ENCODE data around the gene ZBTB48. TPM values are rescaled to one million over a fixed set of nuclear protein-coding genes. Genes with fewer than 3 reads are reported as not detected.
A peak's percentile ranks its signal among the peaks of the same experiment; 100 is the strongest.
"Not testable (repeated sequence)": the region's sequence is repeated elsewhere in the genome, so short reads cannot be mapped to it uniquely, and the experiment has no call there.

Gene ZBTB48
- total RNA-seq, 2 experiments from 2014 or later: 15.0 to 18.3 TPM

DNA sequence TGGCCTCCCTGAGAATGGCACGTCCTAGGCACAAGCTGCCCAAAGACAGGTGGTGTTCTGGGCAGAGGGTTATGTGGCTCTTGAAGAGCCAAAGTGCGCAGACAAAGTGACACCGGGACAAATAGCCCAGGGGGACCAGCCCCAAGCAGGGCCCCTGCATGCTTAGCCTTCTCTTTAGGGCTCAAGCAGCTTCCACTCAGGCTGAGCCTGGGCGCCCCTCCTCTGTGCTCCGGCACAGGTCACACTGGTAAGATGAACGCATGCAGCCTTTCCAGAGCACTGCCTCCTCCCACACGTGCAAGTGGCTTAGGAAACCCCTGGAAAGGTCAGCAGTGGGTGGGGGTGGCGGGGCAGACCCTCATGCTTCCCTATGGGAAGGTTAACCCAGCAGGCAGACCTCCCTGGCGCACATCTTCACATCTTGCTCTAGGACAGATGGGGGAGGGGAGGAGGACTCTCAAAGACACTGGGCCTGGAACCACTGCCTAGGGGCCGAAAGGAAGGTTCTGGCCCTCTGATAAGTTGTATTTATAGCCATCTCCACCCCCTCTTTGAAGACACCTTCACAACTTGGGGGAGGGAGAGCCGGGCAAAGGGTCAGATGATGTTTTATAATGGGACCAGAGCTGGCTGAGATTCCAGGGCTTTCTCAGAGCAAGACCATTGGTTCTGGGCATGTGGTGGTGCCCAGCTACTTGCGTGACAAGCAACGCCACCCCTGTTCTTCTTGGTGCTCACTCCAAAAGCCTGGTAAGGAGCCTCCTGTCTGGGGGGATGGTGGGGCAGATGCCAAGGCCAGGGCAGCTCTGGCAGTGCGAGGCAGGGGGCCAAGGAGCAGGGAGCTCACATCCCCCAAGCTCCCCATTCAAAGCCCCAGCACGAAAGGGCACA is 17.3 kb downstream of the ZBTB48 start:
- H3K27ac Mint-ChIP-seq: no peak overlapping the region
- DNase-seq: no peak
- H3K36me3 Mint-ChIP-seq (ENCODE audit: low read depth): peaks cover 46% of the 10 kb centered on the region
- no peaks in the 10 kb centered on the region for H3K9me3 Mint-ChIP-seq
- H3K27me3 Mint-ChIP-seq (ENCODE audit: low read depth): no peaks in the 10 kb centered on the region
- no peak overlapping the region for H3K4me3 Mint-ChIP-seq
- intact Hi-C loops (cut with micrococcal nuclease): no loop called here
- CTCF ChIA-PET: no interaction called here
- peaks cover 46% of the 10 kb centered on the region for H3K4me1 Mint-ChIP-seq (ENCODE audit: low read depth)

DNA sequence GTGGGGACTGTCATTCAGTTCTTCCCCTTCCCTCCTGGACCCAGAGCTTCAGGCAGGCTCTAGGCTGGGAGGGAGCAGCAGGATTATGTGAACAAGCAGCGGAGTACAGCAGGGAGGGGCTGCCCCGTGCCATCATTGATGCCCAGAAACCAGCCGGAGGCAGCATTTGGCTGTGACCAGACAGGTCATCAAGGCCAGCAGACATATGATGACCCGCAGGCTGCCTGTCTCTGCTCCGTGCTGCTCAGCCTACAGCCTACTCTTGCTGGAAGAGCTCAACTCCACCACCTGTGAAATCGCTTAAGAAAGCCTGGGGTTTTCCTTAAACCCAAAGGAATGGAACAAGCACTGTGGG is 18.0 kb downstream of the ZBTB48 start:
- Mint-ChIP-seq H3K36me3 (ENCODE audit: low read depth) (peaks cover 46% of the 10 kb centered on the region), H3K4me3 (no peak overlapping the region), H3K9me3 (no peaks in the 10 kb centered on the region), H3K27ac (peak overlapping the region; percentile 36), H3K4me1 (ENCODE audit: low read depth) (peaks cover 46% of the 10 kb centered on the region), H3K27me3 (ENCODE audit: low read depth) (no peaks in the 10 kb centered on the region)
- no peak for DNase-seq
- CTCF ChIA-PET: no interaction called here
- intact Hi-C loops (cut with micrococcal nuclease): no loop called here

DNA sequence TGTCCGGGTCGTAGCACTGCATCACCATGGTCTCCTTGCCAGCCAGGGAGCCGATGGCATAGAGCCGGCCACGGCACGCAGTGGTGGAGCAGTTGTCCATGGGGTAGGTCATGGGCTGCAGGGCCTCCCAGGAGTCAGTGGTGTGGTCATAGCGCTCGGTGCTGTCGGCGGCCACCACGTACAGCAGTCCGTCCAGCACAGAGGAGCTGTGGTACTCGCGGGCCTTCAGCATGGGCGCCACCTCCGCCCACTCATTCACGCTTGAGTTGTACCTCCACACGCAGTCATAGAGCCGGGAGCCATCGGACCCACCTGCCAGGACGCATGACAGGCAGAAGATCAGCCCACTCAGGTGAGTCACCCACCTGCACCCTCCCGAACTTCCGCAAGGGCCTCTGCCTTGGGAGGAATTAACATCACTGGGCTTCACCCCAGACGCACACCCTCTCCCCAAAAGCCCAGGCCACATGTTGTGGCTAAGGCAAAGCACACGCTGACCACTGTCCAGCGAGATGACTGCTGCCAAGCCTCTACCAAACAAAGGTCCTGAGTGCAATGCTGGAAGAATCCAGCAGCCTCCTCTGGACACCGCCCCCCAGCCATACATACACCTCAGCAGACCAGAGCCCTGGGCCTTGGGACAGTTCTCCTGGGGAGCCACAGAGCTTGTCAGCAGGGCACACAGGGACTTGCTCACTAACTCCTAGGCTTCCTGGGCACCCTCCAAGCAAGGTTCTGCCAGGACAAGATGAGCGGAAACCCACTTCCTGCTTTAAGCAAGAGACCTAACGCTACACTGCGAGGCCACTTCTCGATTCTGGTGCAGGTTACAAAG is 19.6 kb downstream of the ZBTB48 start:
- H3K9me3 Mint-ChIP-seq: no peaks in the 10 kb centered on the region
- peak overlapping the region; percentile 95 for H3K27ac Mint-ChIP-seq
- DNase-seq: peak; percentile 74
- H3K4me3 Mint-ChIP-seq: peak overlapping the region; percentile 97
- no peaks in the 10 kb centered on the region for H3K27me3 Mint-ChIP-seq (ENCODE audit: low read depth)
- CTCF ChIA-PET: interaction anchor here (1.2 to 2.4 kb wide), 4 partner anchors 10 to 108 kb away, joined by 4 to 7 read pairs (median 6); partner anchors contain the start of genes NOL9 and PLEKHG5
- intact Hi-C loops (cut with micrococcal nuclease): no loop called here
- peaks cover 52% of the 10 kb centered on the region for H3K4me1 Mint-ChIP-seq (ENCODE audit: low read depth)
- H3K36me3 Mint-ChIP-seq (ENCODE audit: low read depth): peaks cover 41% of the 10 kb centered on the region

DNA sequence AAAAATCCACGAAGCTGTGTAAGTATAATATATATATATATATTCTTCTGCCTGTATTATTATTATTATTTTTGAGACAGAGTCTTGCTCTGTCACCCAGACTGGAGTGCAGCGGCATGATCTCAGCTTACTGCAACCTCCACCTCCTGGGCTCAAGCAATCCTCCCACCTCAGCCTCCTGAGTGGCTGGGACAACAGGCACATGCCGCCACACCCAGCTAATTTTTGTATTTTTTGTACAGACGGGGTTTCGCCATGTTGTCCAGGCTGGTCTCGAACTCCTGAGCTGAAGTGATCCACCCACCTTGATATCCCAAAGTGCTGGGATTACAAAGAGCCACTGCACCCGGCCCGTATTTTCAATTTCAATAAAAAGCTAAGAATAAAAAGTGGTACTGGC is 20.2 kb downstream of the ZBTB48 start:
- Mint-ChIP-seq H3K36me3 (ENCODE audit: low read depth) (peaks cover 39% of the 10 kb centered on the region), H3K4me3 (peak overlapping the region; percentile 97), H3K27ac (peak overlapping the region; percentile 95), H3K4me1 (ENCODE audit: low read depth) (peaks cover 52% of the 10 kb centered on the region)
- not testable (repeated sequence) for H3K27me3 Mint-ChIP-seq (ENCODE audit: low read depth); DNase-seq; H3K9me3 Mint-ChIP-seq
- CTCF ChIA-PET: interaction anchor here (1.0 to 2.4 kb wide), 6 partner anchors 11 to 109 kb away, joined by 3 to 7 read pairs (median 4); partner anchors contain the start of genes NOL9 and PLEKHG5
- intact Hi-C loops (cut with micrococcal nuclease): loop anchor here (2.0 to 5.0 kb wide), 4 partner anchors 102 to 403 kb away; partner anchors contain the start of genes DNAJC11, PLEKHG5 and RPL22

DNA sequence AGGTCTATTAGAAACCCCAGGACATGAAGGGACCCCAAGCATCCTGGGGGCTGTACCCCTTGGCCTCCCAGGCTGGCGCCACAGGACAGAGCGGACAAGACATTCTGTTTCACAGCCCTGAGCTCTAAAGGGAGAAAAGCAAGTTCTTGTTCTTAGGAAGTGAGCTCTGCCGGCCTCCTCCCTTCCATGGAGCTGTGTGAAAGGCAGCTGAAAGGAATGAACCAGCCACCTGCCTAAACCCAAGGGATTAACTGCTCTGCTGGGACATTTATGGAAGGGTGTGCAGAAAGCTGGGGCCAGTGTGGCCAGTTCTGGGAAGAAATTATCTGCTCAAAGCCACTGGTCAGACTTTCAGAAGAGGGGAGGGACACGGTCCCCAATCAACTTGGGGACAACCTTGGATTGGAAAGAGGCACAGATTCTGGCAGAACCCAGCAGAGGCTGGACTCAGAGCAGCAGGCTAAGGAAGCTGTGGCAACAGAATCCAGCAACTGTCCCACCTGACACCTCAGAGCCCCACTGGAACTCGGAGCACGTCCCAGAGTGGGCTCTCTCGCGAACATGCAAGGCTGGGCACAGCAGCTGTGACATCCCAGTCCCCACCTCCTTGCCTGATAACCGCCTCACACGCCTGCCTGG is 20.7 kb downstream of the ZBTB48 start:
- CTCF ChIA-PET: interaction anchor here (1.0 to 2.4 kb wide), 6 partner anchors 11 to 110 kb away, joined by 3 to 7 read pairs (median 4); partner anchors contain the start of genes NOL9 and PLEKHG5
- no peak for DNase-seq
- Mint-ChIP-seq H3K36me3 (ENCODE audit: low read depth) (peaks cover 35% of the 10 kb centered on the region), H3K4me1 (ENCODE audit: low read depth) (peaks cover 52% of the 10 kb centered on the region), H3K4me3 (peak overlapping the region; percentile 97), H3K9me3 (no peaks in the 10 kb centered on the region), H3K27ac (peak overlapping the region; percentile 95), H3K27me3 (ENCODE audit: low read depth) (no peaks in the 10 kb centered on the region)
- intact Hi-C loops (cut with micrococcal nuclease): loop anchor here (1.0 to 5.0 kb wide), 10 partner anchors 13 to 403 kb away; partner anchors contain the start of genes CAMTA1, DNAJC11, NOL9 and PHF13

DNA sequence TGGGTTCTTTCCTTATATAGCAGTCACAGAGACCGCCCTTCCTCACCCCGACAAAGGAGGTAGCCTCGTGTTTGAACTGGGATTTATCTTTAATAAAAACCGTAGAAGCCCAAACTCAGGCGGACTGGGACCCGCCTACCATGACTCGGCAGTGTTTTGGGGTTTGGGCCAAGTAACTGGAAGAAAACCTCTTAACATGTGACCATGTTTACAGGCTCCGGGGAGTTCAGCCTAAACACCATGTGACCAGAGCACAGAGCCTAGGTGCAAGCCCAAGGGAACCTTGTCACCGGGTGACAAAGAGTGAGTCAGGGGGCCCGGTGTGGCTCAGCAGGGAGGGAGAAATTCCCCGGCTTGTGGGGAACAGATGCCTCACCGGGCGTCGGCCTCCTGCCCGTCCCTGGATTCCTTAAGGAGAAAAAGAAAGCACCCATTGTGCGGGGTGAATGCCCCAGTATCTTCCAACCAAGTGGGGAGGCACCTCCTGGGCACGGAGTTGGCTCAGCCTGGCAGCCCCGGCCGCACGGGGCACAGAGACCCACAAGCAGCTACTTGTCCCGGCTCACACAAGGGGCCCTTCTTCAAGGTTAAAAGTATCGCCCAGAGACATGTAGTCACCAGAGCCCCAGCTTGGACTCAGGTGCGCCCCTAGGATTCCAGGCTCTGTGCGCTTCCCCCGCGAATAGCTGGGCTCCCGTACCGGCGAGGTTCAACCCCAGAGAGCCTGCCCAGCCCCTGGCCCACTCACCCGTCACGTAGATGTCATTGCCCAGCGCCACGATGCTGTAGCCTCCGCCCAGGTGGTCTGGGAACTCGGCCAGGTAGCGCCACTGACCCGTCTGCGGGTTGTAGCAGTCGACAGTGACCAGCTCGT is 21.5 kb downstream of the ZBTB48 start:
- CTCF ChIA-PET: interaction anchor here (0.6 to 2.4 kb wide), 9 partner anchors 11 to 118 kb away, joined by 3 to 7 read pairs (median 3); partner anchors contain the start of genes NOL9 and THAP3
- Mint-ChIP-seq H3K9me3 (no peaks in the 10 kb centered on the region), H3K4me3 (peak overlapping the region; percentile 97), H3K27me3 (ENCODE audit: low read depth) (no peaks in the 10 kb centered on the region), H3K27ac (peak overlapping the region; percentile 95), H3K4me1 (ENCODE audit: low read depth) (peaks cover 44% of the 10 kb centered on the region), H3K36me3 (ENCODE audit: low read depth) (peaks cover 28% of the 10 kb centered on the region)
- intact Hi-C loops (cut with micrococcal nuclease): loop anchor here (1.0 to 5.0 kb wide), 10 partner anchors 12 to 404 kb away; partner anchors contain the start of genes CAMTA1, DNAJC11, NOL9 and PHF13
- peak; percentile 96 for DNase-seq

DNA sequence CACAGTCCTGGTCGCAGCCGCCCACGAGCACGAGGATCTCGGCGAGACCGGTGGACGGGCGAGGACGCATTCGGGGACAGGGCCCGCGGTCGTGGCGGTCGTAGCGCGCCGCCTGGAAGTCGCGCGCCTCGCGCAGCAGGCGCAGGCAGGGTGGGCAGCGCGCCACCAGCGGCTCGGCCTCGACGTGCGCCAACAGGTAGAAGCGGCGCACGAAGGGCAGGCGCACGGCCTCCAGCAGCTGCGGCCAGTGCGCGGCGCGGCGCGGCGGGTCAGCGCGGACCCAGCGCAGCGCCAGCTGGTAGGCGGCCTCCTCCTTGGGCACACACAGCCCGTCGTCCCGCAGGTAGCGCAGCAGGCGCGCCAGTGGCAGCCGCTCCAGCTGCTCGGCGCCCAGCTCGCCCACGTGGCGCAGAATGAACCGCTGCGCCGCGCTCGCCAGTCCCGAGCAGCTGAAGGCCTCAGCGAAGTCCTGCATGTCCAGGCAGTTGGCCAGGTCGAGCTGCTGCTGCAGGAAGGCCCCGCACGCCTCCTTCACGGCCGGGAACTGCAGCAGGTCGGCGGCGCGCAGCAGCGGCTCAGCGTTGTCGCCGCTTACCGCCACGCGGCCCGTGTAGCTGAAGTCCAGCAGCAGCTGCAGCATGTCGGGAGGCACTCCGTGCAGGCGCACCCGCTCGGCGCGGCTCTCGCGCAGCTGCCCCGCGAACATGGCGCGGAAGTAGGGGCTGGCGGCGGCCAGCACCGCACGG is 22.3 kb downstream of the ZBTB48 start:
- peak overlapping the region; percentile 95 for H3K27ac Mint-ChIP-seq
- CTCF ChIA-PET: interaction anchor here (0.5 to 1.2 kb wide), 7 partner anchors 10 to 117 kb away, joined by 3 read pairs; partner anchors contain the start of gene THAP3

DNA sequence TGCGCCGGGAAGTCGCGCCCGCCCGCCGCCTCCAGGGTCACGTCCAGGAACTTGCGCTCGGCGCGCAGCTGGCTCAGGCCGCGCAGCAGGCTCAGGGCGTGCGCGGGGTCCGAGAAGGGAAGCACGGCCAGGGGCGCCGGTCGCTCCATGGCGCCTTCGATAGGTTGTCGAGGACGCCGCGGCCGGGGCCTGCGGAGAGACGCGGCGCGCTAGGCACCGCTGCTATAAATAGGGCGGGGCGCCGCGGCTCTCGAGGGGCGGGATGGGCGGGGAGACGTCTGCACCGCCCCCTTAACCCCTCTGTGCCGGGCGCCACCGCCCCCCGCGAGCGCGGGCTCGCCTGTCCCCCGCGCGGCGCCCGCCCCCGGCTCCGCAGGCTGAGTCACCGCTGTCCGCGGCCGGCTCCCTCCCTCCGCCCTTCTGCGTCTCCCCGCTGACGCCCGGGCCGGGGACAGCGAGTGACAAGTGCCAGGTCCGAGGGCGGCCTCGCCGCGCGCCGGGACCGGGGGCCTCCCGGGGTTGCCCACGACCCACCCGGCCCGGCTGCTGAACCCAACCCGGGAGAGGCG is 23.0 kb downstream of the ZBTB48 start, which contains the start of gene KLHL21:
TSS of gene KLHL21 (minus strand) at position 201 of the 569 bp plus-strand sequence. CDS start at position 149, 52 bp downstream.
- Mint-ChIP-seq H3K36me3 (ENCODE audit: low read depth) (peaks cover 22% of the 10 kb centered on the region), H3K27ac (peak within 1 kb of the TSS; percentile 96), H3K9me3 (no peaks in the 10 kb centered on the region), H3K4me3 (peak within 1 kb of the TSS; percentile 97), H3K27me3 (ENCODE audit: low read depth) (no peaks in the 10 kb centered on the region), H3K4me1 (ENCODE audit: low read depth) (peaks cover 35% of the 10 kb centered on the region)
- peak; percentile 81 for DNase-seq
- intact Hi-C loops (cut with micrococcal nuclease): loop anchor here (1.0 to 5.0 kb wide), 6 partner anchors 100 to 610 kb away; partner anchors contain the start of genes ACOT7, DNAJC11, NPHP4 and RPL22
- CTCF ChIA-PET: interaction anchor here (0.5 to 1.2 kb wide), 3 partner anchors 10 to 101 kb away, joined by 3 read pairs; no protein-coding TSS in a partner anchor

More for the DNA sequence above, 22.3 kb downstream of the ZBTB48 start:
- Mint-ChIP-seq H3K9me3 (no peaks in the 10 kb centered on the region), H3K36me3 (ENCODE audit: low read depth) (peaks cover 27% of the 10 kb centered on the region), H3K27me3 (ENCODE audit: low read depth) (no peaks in the 10 kb centered on the region), H3K4me1 (ENCODE audit: low read depth) (peaks cover 40% of the 10 kb centered on the region), H3K4me3 (peak overlapping the region; percentile 97)
- intact Hi-C loops (cut with micrococcal nuclease): loop anchor here (1.0 to 5.0 kb wide), 12 partner anchors 11 to 575 kb away; partner anchors contain the start of genes ACOT7, CAMTA1, DNAJC11 and NOL9
- DNase-seq: peak; percentile 30

DNA sequence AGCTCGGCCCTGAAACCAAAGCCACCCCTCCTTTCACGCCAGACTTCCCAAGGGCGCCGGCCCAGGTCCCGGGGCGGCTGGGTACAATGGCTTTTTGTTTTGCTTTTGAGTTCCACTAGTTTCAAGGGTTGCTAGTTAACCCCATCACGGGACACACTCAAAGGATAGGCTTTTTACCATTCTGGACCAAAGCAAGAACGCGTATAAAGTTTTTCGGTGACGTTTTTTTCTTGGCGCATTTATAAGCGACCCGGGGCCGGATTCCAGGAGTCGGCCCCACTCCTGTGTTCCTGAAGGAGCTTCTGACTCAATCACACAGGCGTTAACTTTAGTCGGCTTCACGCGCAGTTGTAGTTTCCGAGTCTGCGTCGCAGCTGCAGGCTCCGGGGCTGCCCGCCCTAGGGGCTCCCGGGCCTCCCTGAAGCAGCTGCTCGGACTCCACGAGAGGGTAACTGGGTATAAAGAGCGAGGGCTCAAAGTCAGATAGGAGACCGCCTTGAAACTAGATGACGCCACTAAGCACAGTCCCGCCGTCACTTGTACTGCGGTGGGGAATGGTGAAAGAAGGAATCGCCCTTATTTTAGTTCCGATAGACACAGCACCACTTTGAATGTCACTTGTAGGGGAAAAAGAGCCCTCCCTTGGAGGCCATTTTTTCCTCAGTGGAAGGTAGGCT is 23.6 kb downstream of the ZBTB48 start:
- peaks cover 29% of the 10 kb centered on the region for H3K4me1 Mint-ChIP-seq (ENCODE audit: low read depth)

More for the DNA sequence above, 23.6 kb downstream of the ZBTB48 start:
- peak overlapping the region; percentile 96 for H3K27ac Mint-ChIP-seq
- DNase-seq: peak; percentile 76
- CTCF ChIA-PET: interaction anchor here (1.2 kb wide), 1 partner anchor 30 kb away, joined by 3 read pairs; no protein-coding TSS in a partner anchor
- intact Hi-C loops (cut with micrococcal nuclease): loop anchor here (1.0 to 5.0 kb wide), 6 partner anchors 99 to 611 kb away; partner anchors contain the start of genes ACOT7, DNAJC11, NPHP4 and RPL22
- H3K4me3 Mint-ChIP-seq: peak overlapping the region; percentile 74
- H3K36me3 Mint-ChIP-seq (ENCODE audit: low read depth): peaks cover 20% of the 10 kb centered on the region
- H3K27me3 Mint-ChIP-seq (ENCODE audit: low read depth): no peaks in the 10 kb centered on the region
- H3K9me3 Mint-ChIP-seq: no peaks in the 10 kb centered on the region

Measured in activated naive CD4-positive, alpha-beta T cell treated with anti-CD3 and anti-CD28 coated beads for 36 hours (primary cell).